Chondrocyte (in vitro differentiated cells): ENCODE data around the gene SLC35F4. TPM values are rescaled to one million over a fixed set of nuclear protein-coding genes. Genes with fewer than 3 reads are reported as not detected.
"Not testable (repeated sequence)": the region's sequence is repeated elsewhere in the genome, so short reads cannot be mapped to it uniquely, and the experiment has no call there.

Experiments used
- DNase-seq: peaks from one replicate; pipeline ENCODE4 v3.0.0; 2021; ENCODE audit warnings: mixed read lengths, low spot score
- H3K27ac Mint-ChIP-seq: one replicate; pipeline ENCODE4 v1.8.0; 2021; ENCODE audit warnings: mild to moderate bottlenecking, moderate library complexity, mixed read lengths; ENCODE audit not compliant: unreplicated experiment
- H3K27me3 Mint-ChIP-seq: 2 replicates; pipeline ENCODE4 v1.8.0; 2021; ENCODE audit warnings: low read depth, mixed read lengths
- H3K36me3 Mint-ChIP-seq: 2 replicates; pipeline ENCODE4 v1.8.0; 2021; ENCODE audit warnings: low read depth, mixed read lengths
- H3K4me1 Mint-ChIP-seq: 2 replicates; pipeline ENCODE4 v1.8.0; 2021; ENCODE audit warnings: low read depth, mild to moderate bottlenecking, mixed read lengths
- H3K4me3 Mint-ChIP-seq: one replicate; pipeline ENCODE4 v1.8.0; 2021; ENCODE audit warnings: mild to moderate bottlenecking, moderate library complexity, mixed read lengths; ENCODE audit not compliant: unreplicated experiment
- H3K9me3 Mint-ChIP-seq: 2 replicates; pipeline ENCODE4 v1.8.0; 2021; ENCODE audit warnings: low read depth, mixed read lengths
- total RNA-seq: library from RNA; stranded (reverse); gene quantifications from 3 replicates; pipeline ENCODE4 v1.2.1, GENCODE V29; 2021
- TF ChIP-seq, protein P1 (sequence below): fragments of 200-600 bp; sonication (generic); IDR thresholded peaks from 2 replicates; pipeline ENCODE4 v1.5.0; 2021; ENCODE audit warnings: antibody characterized with exemption, mild to moderate bottlenecking, moderate library complexity

The SLC35F4 gene
- total RNA-seq, 1 donor from 2014 or later = not detected

DNA sequence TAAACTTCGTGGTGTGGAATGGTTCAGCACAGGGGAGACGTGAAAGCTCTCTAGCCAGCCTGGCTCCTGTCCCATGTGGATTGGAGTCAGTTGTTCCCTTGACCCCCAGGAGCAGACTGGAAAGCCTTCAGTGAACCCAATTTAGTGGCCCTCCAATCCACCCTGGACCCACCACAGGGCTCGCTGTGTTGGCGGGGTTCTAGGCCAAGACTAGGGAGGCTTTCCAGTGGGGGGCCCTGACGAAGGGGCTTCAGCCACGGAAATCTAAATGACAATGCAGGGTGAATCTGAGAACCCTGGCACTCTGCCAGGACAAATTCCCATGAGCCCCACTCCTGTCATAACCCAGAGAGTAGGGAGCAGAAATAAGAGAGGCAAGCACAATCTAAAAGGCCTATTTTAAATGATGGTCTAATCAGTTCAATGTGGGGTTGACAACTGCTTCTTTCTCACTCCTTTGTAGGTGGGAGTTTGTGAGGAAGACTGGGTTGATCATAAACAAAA, 110.8 kb downstream of the SLC35F4 start:
- H3K27me3 Mint-ChIP-seq = no peaks in the 10 kb centered on the region
- no peaks in the 10 kb centered on the region for H3K4me1 Mint-ChIP-seq
- H3K27ac Mint-ChIP-seq = no peak overlapping the region
- peaks cover 3% of the 10 kb centered on the region for H3K9me3 Mint-ChIP-seq
- no peak for DNase-seq
- TF ChIP-seq, protein P1, sequence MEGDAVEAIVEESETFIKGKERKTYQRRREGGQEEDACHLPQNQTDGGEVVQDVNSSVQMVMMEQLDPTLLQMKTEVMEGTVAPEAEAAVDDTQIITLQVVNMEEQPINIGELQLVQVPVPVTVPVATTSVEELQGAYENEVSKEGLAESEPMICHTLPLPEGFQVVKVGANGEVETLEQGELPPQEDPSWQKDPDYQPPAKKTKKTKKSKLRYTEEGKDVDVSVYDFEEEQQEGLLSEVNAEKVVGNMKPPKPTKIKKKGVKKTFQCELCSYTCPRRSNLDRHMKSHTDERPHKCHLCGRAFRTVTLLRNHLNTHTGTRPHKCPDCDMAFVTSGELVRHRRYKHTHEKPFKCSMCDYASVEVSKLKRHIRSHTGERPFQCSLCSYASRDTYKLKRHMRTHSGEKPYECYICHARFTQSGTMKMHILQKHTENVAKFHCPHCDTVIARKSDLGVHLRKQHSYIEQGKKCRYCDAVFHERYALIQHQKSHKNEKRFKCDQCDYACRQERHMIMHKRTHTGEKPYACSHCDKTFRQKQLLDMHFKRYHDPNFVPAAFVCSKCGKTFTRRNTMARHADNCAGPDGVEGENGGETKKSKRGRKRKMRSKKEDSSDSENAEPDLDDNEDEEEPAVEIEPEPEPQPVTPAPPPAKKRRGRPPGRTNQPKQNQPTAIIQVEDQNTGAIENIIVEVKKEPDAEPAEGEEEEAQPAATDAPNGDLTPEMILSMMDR = no peak
- no peaks in the 10 kb centered on the region for H3K36me3 Mint-ChIP-seq
- no peak overlapping the region for H3K4me3 Mint-ChIP-seq

DNA sequence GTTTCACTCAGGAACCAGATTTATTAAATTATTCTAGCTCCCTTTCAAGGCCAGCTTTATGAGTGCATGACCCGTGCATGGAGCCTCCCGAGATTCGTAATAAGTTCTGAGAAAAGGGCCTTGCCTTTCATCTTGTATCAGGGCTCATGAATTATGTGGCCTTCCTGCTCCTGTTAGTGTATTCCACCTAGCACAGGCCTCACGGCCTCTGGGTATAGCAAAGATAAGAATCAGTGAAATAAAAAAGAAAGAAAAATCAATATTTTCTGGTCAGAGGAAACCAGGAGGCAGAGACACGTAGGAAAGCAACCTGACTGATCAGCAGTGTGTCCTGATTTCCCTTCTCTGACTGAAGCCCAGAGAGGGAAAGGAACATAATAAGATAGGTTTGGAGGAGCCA, 111.4 kb downstream of the SLC35F4 start:
- TF ChIP-seq, protein P1 = no peak
- Mint-ChIP-seq H3K4me3 (no peak overlapping the region), H3K4me1 (no peaks in the 10 kb centered on the region), H3K9me3 (no peaks in the 10 kb centered on the region), H3K27ac (no peak overlapping the region), H3K36me3 (no peaks in the 10 kb centered on the region), H3K27me3 (no peaks in the 10 kb centered on the region)
- no peak for DNase-seq

DNA sequence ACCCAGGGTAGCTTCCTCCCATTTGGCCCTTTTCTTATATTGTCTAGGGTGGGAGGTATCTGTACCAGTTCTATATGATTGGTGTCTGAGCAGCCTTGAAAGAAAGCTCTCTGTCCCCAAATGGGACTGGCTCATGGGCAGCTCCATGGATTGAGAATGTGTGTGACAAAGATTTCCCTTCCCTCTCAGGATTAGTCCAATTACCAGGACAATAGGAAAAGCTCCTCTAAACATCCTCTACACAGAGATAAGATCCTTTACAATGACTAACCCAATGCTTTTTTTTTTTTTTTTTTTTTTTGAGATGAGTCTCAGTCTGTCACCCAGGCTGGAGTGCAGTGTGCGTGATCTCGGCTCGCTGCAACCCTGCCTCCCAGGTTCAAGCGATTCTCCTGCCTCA, 112.1 kb downstream of the SLC35F4 start:
- no peak overlapping the region for H3K4me3 Mint-ChIP-seq
- H3K36me3 Mint-ChIP-seq = no peaks in the 10 kb centered on the region
- TF ChIP-seq, protein P1 = no peak
- H3K4me1 Mint-ChIP-seq = no peaks in the 10 kb centered on the region
- H3K27me3 Mint-ChIP-seq = no peaks in the 10 kb centered on the region
- H3K27ac Mint-ChIP-seq = no peak overlapping the region
- no peaks in the 10 kb centered on the region for H3K9me3 Mint-ChIP-seq
- no peak for DNase-seq

DNA sequence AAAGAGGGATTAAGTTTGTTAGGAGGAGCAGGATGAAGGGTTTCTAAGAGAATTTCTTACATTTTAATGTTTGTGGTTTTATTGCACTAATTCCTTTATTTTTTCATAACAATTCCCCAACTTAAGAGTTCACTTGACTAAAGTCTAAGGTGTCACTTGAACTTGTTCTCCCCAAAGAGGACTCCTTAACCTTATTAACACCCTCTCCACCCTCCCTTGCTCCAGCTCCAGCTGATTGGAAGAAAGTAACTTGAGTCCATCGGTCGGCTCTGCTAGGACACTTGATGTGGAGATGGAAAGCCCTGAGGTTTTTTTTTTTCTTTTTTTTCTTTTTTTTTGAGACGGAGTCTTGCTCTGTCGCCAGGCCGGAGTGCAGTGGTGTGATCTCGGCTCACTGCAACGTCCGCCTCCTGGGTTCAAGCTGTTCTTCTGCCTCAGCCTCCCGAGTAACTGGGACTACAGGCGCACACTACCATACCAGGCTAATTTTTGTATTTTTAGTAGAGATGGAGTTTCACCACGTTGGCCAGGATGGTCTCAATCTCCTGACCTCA, 113.7 kb downstream of the SLC35F4 start:
- not testable (repeated sequence) for H3K36me3 Mint-ChIP-seq, H3K27ac Mint-ChIP-seq, H3K9me3 Mint-ChIP-seq, DNase-seq, H3K27me3 Mint-ChIP-seq, H3K4me3 Mint-ChIP-seq, H3K4me1 Mint-ChIP-seq

DNA sequence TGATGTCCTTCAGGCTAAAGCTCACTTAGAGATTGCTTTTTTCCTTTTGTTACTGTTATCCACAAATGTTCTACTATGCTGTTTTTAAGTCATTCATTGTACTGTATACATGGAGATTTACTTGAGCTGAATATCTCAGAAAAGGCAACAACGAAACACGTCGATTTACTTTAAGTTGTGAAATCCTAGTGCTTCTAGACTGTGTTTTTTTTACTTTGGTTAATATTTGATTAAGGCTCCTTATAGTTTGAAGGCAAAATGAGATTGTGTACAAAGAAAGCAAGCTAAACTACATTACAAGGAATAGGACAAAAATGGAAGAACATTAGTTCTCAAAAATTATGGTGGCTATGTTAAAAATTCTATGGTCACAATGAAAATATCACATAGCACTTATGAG, 114.5 kb downstream of the SLC35F4 start:
- no peaks in the 10 kb centered on the region for H3K4me1 Mint-ChIP-seq
- TF ChIP-seq, protein P1 = no peak
- H3K36me3 Mint-ChIP-seq = no peaks in the 10 kb centered on the region
- no peak for DNase-seq
- no peak overlapping the region for H3K4me3 Mint-ChIP-seq
- no peak overlapping the region for H3K27ac Mint-ChIP-seq
- no peaks in the 10 kb centered on the region for H3K27me3 Mint-ChIP-seq
- H3K9me3 Mint-ChIP-seq = no peaks in the 10 kb centered on the region

DNA sequence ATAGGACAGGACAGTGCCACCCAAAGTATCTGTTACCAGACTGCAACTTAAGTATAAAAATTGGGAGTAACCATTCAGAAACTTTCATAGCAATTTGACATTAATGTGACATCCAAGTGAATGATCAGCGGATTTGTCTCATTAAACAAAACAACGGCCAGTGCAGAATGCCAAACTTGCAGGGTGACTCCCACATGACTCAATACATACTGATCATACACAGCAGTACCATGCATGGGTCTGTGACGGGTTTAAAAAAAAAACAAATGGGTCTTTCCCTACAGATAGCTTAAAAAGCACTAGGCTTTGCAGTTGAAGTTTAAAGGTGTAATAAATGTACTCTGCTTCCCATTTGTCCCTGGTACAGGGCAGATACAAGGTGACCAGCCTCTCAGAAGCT, 116.6 kb downstream of the SLC35F4 start:
- no peak overlapping the region for H3K4me3 Mint-ChIP-seq
- H3K9me3 Mint-ChIP-seq = no peaks in the 10 kb centered on the region
- no peak for DNase-seq
- H3K4me1 Mint-ChIP-seq = no peaks in the 10 kb centered on the region
- H3K27me3 Mint-ChIP-seq = no peaks in the 10 kb centered on the region
- no peaks in the 10 kb centered on the region for H3K36me3 Mint-ChIP-seq
- TF ChIP-seq, protein P1 = no peak
- no peak overlapping the region for H3K27ac Mint-ChIP-seq
